ENCODE data around the gene SLC39A5.

Gene SLC39A5

GRCh38 chr12:56229916-56230431 is at the start of gene SLC39A5:
TSS of gene SLC39A5 (plus strand) at chr12:56230051. CDS start at chr12:56231275, 1,224 bp downstream.
- no peak for DNase-seq (ENCODE audit: extremely low read depth, insufficient read length)
- TF ChIP-seq CTCF (IDR thresholded peaks at IDR 0.05; ENCODE audit: insufficient read depth, low read length, poor library complexity, severe bottlenecking), result no peak
- Histone ChIP-seq H3K4me3 (replicated peaks; ENCODE audit: low read depth, low read length) (no peak within 1 kb of the TSS), H3K36me3 (ENCODE audit: control insufficient read depth, insufficient read depth, low read length) (peaks cover 2% of the 10 kb centered on the region), H3K27me3 (replicated peaks; ENCODE audit: control insufficient read depth, insufficient read depth, low read length) (no peaks in the 10 kb centered on the region)

GRCh38 chr12:56186957-56187356 is 42.9 kb upstream of the SLC39A5 start:
- TF ChIP-seq CTCF (IDR thresholded peaks at IDR 0.05; ENCODE audit: insufficient read depth, low read length, poor library complexity, severe bottlenecking), result no peak
- Histone ChIP-seq H3K27me3 (replicated peaks; ENCODE audit: control insufficient read depth, insufficient read depth, low read length) (no peaks in the 10 kb centered on the region), H3K4me3 (replicated peaks; ENCODE audit: low read depth, low read length) (no peak overlapping the region), H3K36me3 (ENCODE audit: control insufficient read depth, insufficient read depth, low read length) (peaks cover 11% of the 10 kb centered on the region)
- DNase-seq (ENCODE audit: extremely low read depth, insufficient read length), result no peak

GRCh38 chr12:56188131-56188777 is 41.6 kb upstream of the SLC39A5 start:
- peaks cover 9% of the 10 kb centered on the region for H3K36me3 ChIP-seq (ENCODE audit: control insufficient read depth, insufficient read depth, low read length)
- DNase-seq (ENCODE audit: extremely low read depth, insufficient read length), result no peak
- H3K27me3 ChIP-seq (replicated peaks; ENCODE audit: control insufficient read depth, insufficient read depth, low read length), result no peaks in the 10 kb centered on the region
- H3K4me3 ChIP-seq (replicated peaks; ENCODE audit: low read depth, low read length), result peak overlapping the region; percentile 89
- no peak for TF ChIP-seq CTCF (IDR thresholded peaks at IDR 0.05; ENCODE audit: insufficient read depth, low read length, poor library complexity, severe bottlenecking)

- no peak for DNase-seq (ENCODE audit: extremely low read depth, insufficient read length)
- Histone ChIP-seq H3K27me3 (replicated peaks; ENCODE audit: control insufficient read depth, insufficient read depth, low read length) (no peaks in the 10 kb centered on the region), H3K4me3 (replicated peaks; ENCODE audit: low read depth, low read length) (peak overlapping the region; percentile 89), H3K36me3 (ENCODE audit: control insufficient read depth, insufficient read depth, low read length) (peaks cover 9% of the 10 kb centered on the region)
- TF ChIP-seq CTCF (IDR thresholded peaks at IDR 0.05; ENCODE audit: insufficient read depth, low read length, poor library complexity, severe bottlenecking), result no peak
Observed at GRCh38 chr12:56188778-56189098, 41.1 kb upstream of the SLC39A5 start.

GRCh38 chr12:56189099-56189917 is 40.5 kb upstream of the SLC39A5 start, which contains the start of gene SMARCC2:
TSS of gene SMARCC2 (minus strand) at chr12:56189483. CDS start at chr12:56189461, 22 bp downstream.
- Histone ChIP-seq H3K36me3 (ENCODE audit: control insufficient read depth, insufficient read depth, low read length) (peaks cover 6% of the 10 kb centered on the region), H3K27me3 (replicated peaks; ENCODE audit: control insufficient read depth, insufficient read depth, low read length) (no peaks in the 10 kb centered on the region), H3K4me3 (replicated peaks; ENCODE audit: low read depth, low read length) (peak within 1 kb of the TSS; percentile 89)
- peak; percentile 87 for DNase-seq (ENCODE audit: extremely low read depth, insufficient read length)
- peak; percentile 62 for TF ChIP-seq CTCF (IDR thresholded peaks at IDR 0.05; ENCODE audit: insufficient read depth, low read length, poor library complexity, severe bottlenecking)

All from GM06990 (cell line).